HEK293T (cell line): ENCODE data around the gene CCDC63.

Source experiments
- CTCF ChIA-PET: fragments of 350-600 bp; formaldehyde crosslinking; extraction: SDS; loops from one replicate; lab custom pipeline; 2021; ENCODE audit warnings: antibody characterized with exemption, inconsistent platforms; lab: Yijun Ruan, JAX
- POLR2A ChIA-PET: fragments of 350-600 bp; formaldehyde crosslinking; extraction: SDS; loops from one replicate; lab custom pipeline; 2020; ENCODE audit warnings: antibody characterized with exemption, inconsistent platforms; lab: Yijun Ruan, JAX
- DNase-seq: peaks from one replicate; pipeline ENCODE4 v3.0.0; 2012; ENCODE audit warnings: mixed read lengths; ENCODE audit errors: extremely low spot score
- ARNT ChIP-seq: fragments of 450-650 bp; IDR thresholded peaks from 2 replicates; pipeline ENCODE4 v1.6.1; 2017; ENCODE audit warnings: mild to moderate bottlenecking
- BHLHE40 ChIP-seq: fragments of 450-650 bp; IDR thresholded peaks from 2 replicates; pipeline ENCODE4 v1.6.1; 2016; ENCODE audit warnings: mild to moderate bottlenecking, moderate library complexity, borderline replicate concordance
- CTBP1 ChIP-seq: fragments of 450-650 bp; IDR thresholded peaks from 2 replicates; pipeline ENCODE4 v1.6.1; 2016; ENCODE audit warnings: borderline replicate concordance
- ELF4 ChIP-seq: fragments of 450-650 bp; IDR thresholded peaks from 2 replicates; pipeline ENCODE4 v1.6.1; 2017; ENCODE audit warnings: antibody characterized with exemption
- FOXA1 ChIP-seq: fragments of 450-650 bp; IDR thresholded peaks from 2 replicates; pipeline ENCODE4 v1.6.1; 2016; ENCODE audit warnings: mild to moderate bottlenecking
- FOXK2 ChIP-seq: fragments of 450-650 bp; IDR thresholded peaks from 2 replicates; pipeline ENCODE4 v1.6.1; 2016; ENCODE audit warnings: mild to moderate bottlenecking
- FOXM1 ChIP-seq: fragments of 450-650 bp; IDR thresholded peaks from 2 replicates; pipeline ENCODE4 v1.6.1; 2017; ENCODE audit warnings: mild to moderate bottlenecking, borderline replicate concordance
- HDGF ChIP-seq: fragments of 450-650 bp; IDR thresholded peaks from 2 replicates; pipeline ENCODE4 v1.6.1; 2017; ENCODE audit warnings: antibody characterized with exemption, borderline replicate concordance
- L3MBTL2 ChIP-seq: fragments of 450-650 bp; conservative IDR thresholded peaks from 2 replicates; pipeline ENCODE4 v1.6.1; 2016; ENCODE audit warnings: mild to moderate bottlenecking
- LEF1 ChIP-seq: fragments of 450-650 bp; IDR thresholded peaks from 2 replicates; pipeline ENCODE4 v1.6.1; 2017; ENCODE audit warnings: mild to moderate bottlenecking, borderline replicate concordance
- NFRKB ChIP-seq: fragments of 450-650 bp; IDR thresholded peaks from 2 replicates; pipeline ENCODE4 v1.6.1; 2016; ENCODE audit warnings: mild to moderate bottlenecking, moderate library complexity
- SP1 ChIP-seq: fragments of 450-650 bp; IDR thresholded peaks from 2 replicates; pipeline ENCODE4 v1.6.1; 2017
- SUZ12 ChIP-seq: fragments of 450-650 bp; IDR thresholded peaks from 2 replicates; pipeline ENCODE4 v1.6.1; 2016; ENCODE audit warnings: mild to moderate bottlenecking
- TARDBP ChIP-seq: fragments of 450-650 bp; IDR thresholded peaks from 2 replicates; pipeline ENCODE4 v1.6.1; 2016
- ZNF384 ChIP-seq: fragments of 450-650 bp; IDR thresholded peaks from 2 replicates; pipeline ENCODE4 v1.6.1; 2016
- TF ChIP-seq, protein P1 (sequence below): fragments of 450-650 bp; IDR thresholded peaks from 2 replicates; pipeline ENCODE4 v1.6.1; 2016

The CCDC63 gene

DNA sequence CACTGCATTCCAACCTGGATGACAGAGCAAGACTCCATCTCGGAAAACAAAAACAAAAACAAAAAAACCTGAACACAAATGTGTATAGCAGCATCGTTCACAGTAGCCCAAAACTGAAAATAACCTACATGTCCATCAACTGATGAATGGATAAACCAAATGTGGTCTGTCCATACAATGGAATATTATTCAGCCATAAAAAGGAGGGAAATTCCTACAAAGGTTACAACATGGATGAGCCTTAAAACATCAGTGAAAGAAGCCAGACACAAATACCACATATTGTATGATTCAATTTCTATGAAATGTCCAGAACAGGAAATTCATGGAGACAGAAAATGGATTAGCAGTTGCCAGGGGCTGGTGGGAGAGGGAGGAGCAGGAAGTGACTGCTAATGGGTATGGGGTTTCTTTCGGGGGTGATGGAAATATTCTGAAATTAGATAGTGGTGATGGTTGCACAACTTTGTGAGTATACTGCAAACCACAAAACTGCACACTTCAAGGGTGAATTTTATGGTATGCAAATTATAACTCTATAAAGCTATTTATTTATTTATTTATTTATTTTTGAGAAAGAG lies 69.6 kb downstream of the CCDC63 start:
- TF ChIP-seq FOXK2 (no peak), HDGF (no peak), SUZ12 (no peak), FOXM1 (no peak), CTBP1 (no peak), TARDBP (no peak)
- CTCF ChIA-PET = no interaction called here
- DNase-seq = no peak
- POLR2A ChIA-PET = interaction anchor here (1.1 kb wide), 1 partner anchor 20 kb away, joined by 3 read pairs; no protein-coding TSS in a partner anchor

DNA sequence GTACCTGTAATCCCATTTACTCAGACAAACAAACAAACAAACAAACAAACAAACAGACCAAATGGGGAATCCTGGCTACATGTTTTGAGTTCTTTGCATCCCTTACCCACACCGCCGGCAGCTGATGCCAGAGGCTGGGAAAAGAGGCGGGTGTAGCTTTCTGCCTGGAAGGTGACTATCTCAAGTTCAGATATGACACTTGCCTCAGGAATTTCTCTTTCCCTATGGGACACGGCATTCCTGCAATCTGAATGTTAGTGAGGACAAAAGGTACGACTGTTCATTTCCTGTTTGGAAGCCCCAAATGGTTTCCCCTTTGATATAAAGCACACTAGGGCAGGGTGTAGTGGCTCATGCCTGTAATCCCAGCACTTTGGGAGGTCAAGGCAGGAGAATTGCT lies 70.7 kb downstream of the CCDC63 start:
- no peak for DNase-seq
- TF ChIP-seq LEF1 = no peak
- no peak for TF ChIP-seq HDGF
- no peak for TF ChIP-seq TARDBP
- no peak for TF ChIP-seq FOXA1
- no peak for TF ChIP-seq ARNT
- TF ChIP-seq, protein P1, sequence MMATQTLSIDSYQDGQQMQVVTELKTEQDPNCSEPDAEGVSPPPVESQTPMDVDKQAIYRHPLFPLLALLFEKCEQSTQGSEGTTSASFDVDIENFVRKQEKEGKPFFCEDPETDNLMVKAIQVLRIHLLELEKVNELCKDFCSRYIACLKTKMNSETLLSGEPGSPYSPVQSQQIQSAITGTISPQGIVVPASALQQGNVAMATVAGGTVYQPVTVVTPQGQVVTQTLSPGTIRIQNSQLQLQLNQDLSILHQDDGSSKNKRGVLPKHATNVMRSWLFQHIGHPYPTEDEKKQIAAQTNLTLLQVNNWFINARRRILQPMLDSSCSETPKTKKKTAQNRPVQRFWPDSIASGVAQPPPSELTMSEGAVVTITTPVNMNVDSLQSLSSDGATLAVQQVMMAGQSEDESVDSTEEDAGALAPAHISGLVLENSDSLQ = no peak
- TF ChIP-seq CTBP1 = no peak
- TF ChIP-seq ZNF384 = no peak
- TF ChIP-seq L3MBTL2 = no peak
- no peak for TF ChIP-seq FOXK2
- no peak for TF ChIP-seq SUZ12
- TF ChIP-seq ELF4 = no peak
- no peak for TF ChIP-seq SP1
- TF ChIP-seq BHLHE40 = no peak
- ChIA-PET POLR2A (interaction anchor here (1.1 kb wide), 1 partner anchor 21 kb away, joined by 3 read pairs; no protein-coding TSS in a partner anchor), CTCF (interaction anchor here (0.7 to 0.9 kb wide), 2 partner anchors 23 to 1231 kb away, joined by 3 read pairs; no protein-coding TSS in a partner anchor)

DNA sequence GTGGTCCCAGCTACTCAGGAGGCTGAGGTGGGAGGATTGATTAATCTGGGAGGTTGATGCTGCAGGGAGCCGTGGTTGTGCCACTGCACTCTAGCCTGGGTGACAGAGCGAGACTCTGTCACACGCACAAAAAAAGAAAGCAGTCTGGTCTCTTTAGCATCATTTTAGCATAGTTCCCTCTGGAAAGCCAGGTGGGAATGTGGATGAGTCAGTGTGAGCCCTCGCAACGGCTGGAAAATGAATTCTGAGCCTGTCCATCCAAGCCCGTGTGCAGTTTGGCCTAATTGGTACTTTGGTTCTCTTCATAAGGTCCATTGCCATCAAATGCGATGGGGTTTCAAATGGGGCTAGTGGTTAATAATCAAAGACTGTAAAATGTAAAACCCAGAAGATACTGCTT lies 71.2 kb downstream of the CCDC63 start:
- TF ChIP-seq FOXK2 (no peak), ARNT (no peak), BHLHE40 (no peak), SP1 (no peak), HDGF (no peak), LEF1 (no peak), ELF4 (no peak), FOXA1 (no peak), CTBP1 (no peak), NFRKB (no peak), SUZ12 (no peak), FOXM1 (no peak), L3MBTL2 (no peak), ZNF384 (no peak)
- TF ChIP-seq, protein P1 = no peak
- ChIA-PET POLR2A (no interaction called here), CTCF (interaction anchor here (0.7 to 0.9 kb wide), 2 partner anchors 23 to 1231 kb away, joined by 3 read pairs; no protein-coding TSS in a partner anchor)
- DNase-seq = no peak

DNA sequence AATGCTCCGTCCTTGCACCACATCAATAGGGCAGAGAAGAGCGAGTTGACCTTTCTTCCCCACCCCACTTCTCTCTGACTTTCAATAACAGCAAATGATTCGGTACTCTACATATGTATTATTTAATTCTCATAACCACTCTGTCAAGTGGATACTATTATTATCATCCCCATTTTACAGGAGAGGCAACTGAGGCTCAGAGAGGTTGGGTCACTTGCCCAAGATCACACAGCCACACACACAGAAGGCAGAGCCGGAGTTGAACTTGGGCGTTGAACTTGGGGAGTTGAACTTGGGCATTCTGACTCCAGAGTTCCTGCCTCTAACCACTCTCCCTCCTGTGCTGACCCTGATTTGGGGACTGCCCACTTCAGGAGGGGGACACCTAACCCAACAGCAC lies 72.9 kb downstream of the CCDC63 start:
- CTCF ChIA-PET = no interaction called here
- TF ChIP-seq LEF1 (no peak), L3MBTL2 (no peak), FOXA1 (no peak), HDGF (no peak), FOXK2 (no peak), CTBP1 (no peak), SP1 (no peak), NFRKB (no peak), ARNT (no peak), ELF4 (no peak), FOXM1 (no peak), TARDBP (no peak), SUZ12 (no peak), BHLHE40 (no peak), ZNF384 (no peak)
- TF ChIP-seq, protein P1 = no peak
- POLR2A ChIA-PET = no interaction called here
- DNase-seq = no peak

DNA sequence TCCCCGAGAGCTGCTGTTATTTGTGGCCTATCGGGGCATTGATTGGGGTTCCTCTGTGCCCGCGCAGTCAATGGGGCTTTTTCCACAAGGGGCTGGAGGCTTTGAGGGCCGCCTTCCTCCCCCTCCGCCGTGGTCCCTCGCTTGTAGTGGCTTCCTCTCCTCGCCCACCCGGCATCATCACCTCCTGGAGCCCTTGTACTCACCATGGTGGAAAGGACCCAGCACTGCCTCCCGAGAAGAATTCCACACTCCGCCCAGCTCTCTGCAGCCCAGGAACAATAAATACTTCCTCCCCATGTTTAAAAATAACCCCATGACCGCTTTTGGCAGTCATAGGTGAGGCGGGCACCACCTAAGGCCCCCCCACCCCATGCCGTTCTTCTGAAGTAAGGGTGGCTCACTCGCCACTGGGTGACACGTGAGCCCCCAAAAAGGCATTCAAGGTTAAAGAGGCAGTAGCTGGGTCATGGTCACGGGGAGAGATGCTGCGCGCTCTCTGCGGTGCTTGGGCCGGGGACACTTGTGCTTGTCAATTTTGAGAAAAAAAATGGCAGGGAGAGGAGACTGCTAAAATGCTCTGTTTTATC lies 73.6 kb downstream of the CCDC63 start, which contains the start of gene MYL2:
TSS of gene MYL2 (minus strand) at position 256 of the 587 bp plus-strand sequence. CDS start at position 206, 50 bp downstream.
- CTCF ChIA-PET = no interaction called here

More for the DNA sequence above, 73.6 kb downstream of the CCDC63 start, which contains the start of gene MYL2:
- DNase-seq = no peak
- POLR2A ChIA-PET = no interaction called here
- no peak for TF ChIP-seq CTBP1
- no peak for TF ChIP-seq ARNT
- TF ChIP-seq SUZ12 = no peak
- no peak for TF ChIP-seq FOXA1
- TF ChIP-seq, protein P1 = no peak
- TF ChIP-seq ZNF384 = no peak
- no peak for TF ChIP-seq HDGF
- TF ChIP-seq NFRKB = no peak
- no peak for TF ChIP-seq ELF4
- no peak for TF ChIP-seq BHLHE40
- no peak for TF ChIP-seq FOXM1
- no peak for TF ChIP-seq LEF1
- no peak for TF ChIP-seq FOXK2
- no peak for TF ChIP-seq TARDBP
- no peak for TF ChIP-seq L3MBTL2
- TF ChIP-seq SP1 = no peak
